ENCODE data around the gene DNAJC5.

DNA sequence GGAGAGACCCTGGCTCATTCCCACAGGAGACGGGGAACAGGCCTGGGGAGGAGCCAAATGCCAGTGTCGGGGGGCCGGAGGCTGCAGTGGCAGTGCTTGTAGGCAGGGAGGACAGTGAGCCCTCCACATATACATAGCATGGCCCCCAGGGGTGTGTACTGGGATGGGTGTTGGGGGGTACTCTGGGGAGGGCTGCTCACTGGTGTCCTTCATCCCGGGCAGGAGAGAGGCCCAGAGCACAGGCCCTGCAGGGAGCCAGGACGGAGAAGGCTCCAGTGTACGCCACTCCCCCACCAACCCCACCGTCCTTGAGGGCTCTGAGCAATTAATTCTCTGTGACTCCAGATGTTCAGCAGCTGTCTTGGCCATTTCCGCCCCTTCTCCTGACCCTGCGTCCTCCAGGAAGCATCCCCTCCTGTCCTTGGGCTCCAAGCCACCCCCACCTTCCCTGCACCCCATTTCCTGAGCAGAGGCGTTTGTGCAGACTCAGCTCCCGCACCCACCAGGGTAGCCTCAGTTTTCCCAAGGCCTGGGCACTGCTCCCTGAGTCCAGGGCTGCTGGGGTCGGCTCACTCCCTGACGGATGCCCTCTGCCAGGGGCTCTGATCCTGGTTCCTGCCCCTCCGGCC lies 37.0 kb upstream of the DNAJC5 start:
- no peak for TF ChIP-seq POLR2A (IDR thresholded peaks at IDR 0.05)
- TF ChIP-seq, protein P1, sequence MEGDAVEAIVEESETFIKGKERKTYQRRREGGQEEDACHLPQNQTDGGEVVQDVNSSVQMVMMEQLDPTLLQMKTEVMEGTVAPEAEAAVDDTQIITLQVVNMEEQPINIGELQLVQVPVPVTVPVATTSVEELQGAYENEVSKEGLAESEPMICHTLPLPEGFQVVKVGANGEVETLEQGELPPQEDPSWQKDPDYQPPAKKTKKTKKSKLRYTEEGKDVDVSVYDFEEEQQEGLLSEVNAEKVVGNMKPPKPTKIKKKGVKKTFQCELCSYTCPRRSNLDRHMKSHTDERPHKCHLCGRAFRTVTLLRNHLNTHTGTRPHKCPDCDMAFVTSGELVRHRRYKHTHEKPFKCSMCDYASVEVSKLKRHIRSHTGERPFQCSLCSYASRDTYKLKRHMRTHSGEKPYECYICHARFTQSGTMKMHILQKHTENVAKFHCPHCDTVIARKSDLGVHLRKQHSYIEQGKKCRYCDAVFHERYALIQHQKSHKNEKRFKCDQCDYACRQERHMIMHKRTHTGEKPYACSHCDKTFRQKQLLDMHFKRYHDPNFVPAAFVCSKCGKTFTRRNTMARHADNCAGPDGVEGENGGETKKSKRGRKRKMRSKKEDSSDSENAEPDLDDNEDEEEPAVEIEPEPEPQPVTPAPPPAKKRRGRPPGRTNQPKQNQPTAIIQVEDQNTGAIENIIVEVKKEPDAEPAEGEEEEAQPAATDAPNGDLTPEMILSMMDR (IDR thresholded peaks at IDR 0.05): no peak
